Breast epithelium (tissue), 3 donors: ENCODE data around the gene AQP6.

Experiments
- CTCF ChIP-seq, 3 donors: fragments of 450-650 bp; IDR thresholded peaks; one replicate each; pipeline ENCODE4 v1.5.1; 2016 to 2017; ENCODE audit warnings: antibody characterized with exemption in 3 of 3, mild to moderate bottlenecking in 3 of 3, moderate library complexity in 3 of 3
- POLR2AphosphoS5 ChIP-seq, 3 donors: sonication (generic); formaldehyde crosslinking; IDR thresholded peaks; one replicate each; pipeline ENCODE4 v1.6.1; 2017; ENCODE audit warnings: antibody characterized with exemption in 3 of 3

- TF ChIP-seq CTCF (IDR thresholded peaks at IDR 0.05) (no peak), POLR2AphosphoS5 (IDR thresholded peaks at IDR 0.05) (no peak)
Observed at GRCh38 chr12:49974677-49975317, 2.0 kb downstream of the AQP6 start.
